T-helper 2 cell treated with Interferon-gamma antibody and Interleukin-4, amounts not matched to agents 5 μg/mL and 100 μg/mL, for 36 hours (primary cell): ENCODE measurements around the gene ZNF552.

ENCODE experiments used
- DNase-seq: peaks from one replicate; pipeline ENCODE4 v3.0.0; 2021; ENCODE audit warnings: low spot score
- H3K27ac Mint-ChIP-seq: one replicate; pipeline ENCODE4 v1.8.0; 2021; ENCODE audit warnings: mild to moderate bottlenecking, mixed read lengths
- H3K27me3 Mint-ChIP-seq: one replicate; pipeline ENCODE4 v1.8.0; 2021; ENCODE audit warnings: low read depth, mixed read lengths
- H3K36me3 Mint-ChIP-seq: one replicate; pipeline ENCODE4 v1.8.0; 2021; ENCODE audit warnings: low read depth, mixed read lengths
- H3K4me1 Mint-ChIP-seq: one replicate; pipeline ENCODE4 v1.8.0; 2021; ENCODE audit warnings: low read depth, mixed read lengths
- H3K4me3 Mint-ChIP-seq: one replicate; pipeline ENCODE4 v1.8.0; 2022; ENCODE audit warnings: mild to moderate bottlenecking, moderate library complexity, mixed read lengths
- H3K9me3 Mint-ChIP-seq: one replicate; pipeline ENCODE4 v1.8.0; 2021; ENCODE audit warnings: mixed read lengths

Gene ZNF552

GRCh38 chr19:57779220-57779845, 35.4 kb downstream of the ZNF552 start:
- H3K36me3 Mint-ChIP-seq: peaks cover 81% of the 10 kb centered on the region
- no peak for DNase-seq

GRCh38 chr19:57778336-57778735, 36.4 kb downstream of the ZNF552 start:
- peaks cover 83% of the 10 kb centered on the region for H3K36me3 Mint-ChIP-seq
- peaks cover 64% of the 10 kb centered on the region for H3K9me3 Mint-ChIP-seq
- H3K4me3 Mint-ChIP-seq: no peak overlapping the region
- no peak for DNase-seq
- H3K27me3 Mint-ChIP-seq: no peaks in the 10 kb centered on the region
- H3K4me1 Mint-ChIP-seq: peaks cover 3% of the 10 kb centered on the region
- H3K27ac Mint-ChIP-seq: no peak overlapping the region

More at GRCh38 chr19:57779220-57779845, 35.4 kb downstream of the ZNF552 start:
- Mint-ChIP-seq H3K27ac (no peak overlapping the region), H3K27me3 (no peaks in the 10 kb centered on the region), H3K4me1 (no peaks in the 10 kb centered on the region), H3K4me3 (no peak overlapping the region), H3K9me3 (peaks cover 59% of the 10 kb centered on the region)

GRCh38 chr19:57776764-57777296, 37.9 kb downstream of the ZNF552 start:
- Mint-ChIP-seq H3K9me3 (peaks cover 72% of the 10 kb centered on the region), H3K4me1 (peaks cover 3% of the 10 kb centered on the region), H3K27ac (no peak overlapping the region)

GRCh38 chr19:57773488-57773887, 41.2 kb downstream of the ZNF552 start:
- Mint-ChIP-seq H3K4me1 (peaks cover 9% of the 10 kb centered on the region), H3K27me3 (no peaks in the 10 kb centered on the region), H3K27ac (no peak overlapping the region), H3K9me3 (peaks cover 64% of the 10 kb centered on the region), H3K4me3 (peak overlapping the region; percentile 15), H3K36me3 (peaks cover 85% of the 10 kb centered on the region)
- no peak for DNase-seq

More at GRCh38 chr19:57776764-57777296, 37.9 kb downstream of the ZNF552 start:
- H3K36me3 Mint-ChIP-seq: peaks cover 90% of the 10 kb centered on the region
- H3K4me3 Mint-ChIP-seq: no peak overlapping the region
- no peaks in the 10 kb centered on the region for H3K27me3 Mint-ChIP-seq
- no peak for DNase-seq

- Mint-ChIP-seq H3K9me3 (peaks cover 58% of the 10 kb centered on the region), H3K4me1 (peaks cover 9% of the 10 kb centered on the region), H3K27me3 (no peaks in the 10 kb centered on the region), H3K27ac (no peak overlapping the region), H3K36me3 (peaks cover 73% of the 10 kb centered on the region), H3K4me3 (peak overlapping the region; percentile 14)
- DNase-seq: no peak
Measured at GRCh38 chr19:57771417-57771816, 43.3 kb downstream of the ZNF552 start.

GRCh38 chr19:57769345-57770131, 45.2 kb downstream of the ZNF552 start, which contains the start of gene ZNF586:
ZNF586 (plus strand) TSS chr19:57769676; CDS start chr19:57769843, 167 bp downstream.
- Mint-ChIP-seq H3K4me1 (peaks cover 9% of the 10 kb centered on the region), H3K4me3 (peak within 1 kb of the TSS; percentile 92), H3K27ac (peak within 1 kb of the TSS; percentile 92), H3K9me3 (peaks cover 57% of the 10 kb centered on the region), H3K36me3 (peaks cover 56% of the 10 kb centered on the region), H3K27me3 (no peaks in the 10 kb centered on the region)
- peak; percentile 85 for DNase-seq

- Mint-ChIP-seq H3K9me3 (peaks cover 73% of the 10 kb centered on the region), H3K27ac (no peak overlapping the region), H3K36me3 (peaks cover 77% of the 10 kb centered on the region)
Measured at GRCh38 chr19:57759096-57759495, 55.6 kb downstream of the ZNF552 start.

GRCh38 chr19:57757941-57758340, 56.8 kb downstream of the ZNF552 start:
- H3K4me3 Mint-ChIP-seq: no peak overlapping the region
- peaks cover 85% of the 10 kb centered on the region for H3K36me3 Mint-ChIP-seq
- no peaks in the 10 kb centered on the region for H3K27me3 Mint-ChIP-seq
- no peak for DNase-seq
- no peak overlapping the region for H3K27ac Mint-ChIP-seq
- H3K9me3 Mint-ChIP-seq: peaks cover 78% of the 10 kb centered on the region
- H3K4me1 Mint-ChIP-seq: no peaks in the 10 kb centered on the region

More at GRCh38 chr19:57759096-57759495, 55.6 kb downstream of the ZNF552 start:
- no peaks in the 10 kb centered on the region for H3K27me3 Mint-ChIP-seq
- no peak for DNase-seq
- no peak overlapping the region for H3K4me3 Mint-ChIP-seq
- H3K4me1 Mint-ChIP-seq: no peaks in the 10 kb centered on the region
